Pons (tissue), 1 donor: ENCODE data around the gene SMURF1.
"Not testable (repeated sequence)": the region's sequence is repeated elsewhere in the genome, so short reads cannot be mapped to it uniquely, and the experiment has no call there.

Experiments
- DNase-seq: peaks from one replicate; pipeline ENCODE4 v3.0.0-alpha.2; 2016; ENCODE audit warnings: low spot score

The SMURF1 gene

GRCh38 chr7:99050971-99051370, 92.9 kb downstream of the SMURF1 start:
- DNase-seq = no peak

GRCh38 chr7:99047526-99048077, 96.3 kb downstream of the SMURF1 start:
- peak; percentile 11 for DNase-seq

- DNase-seq = no peak
Measured at GRCh38 chr7:99046722-99047121, 97.2 kb downstream of the SMURF1 start.

GRCh38 chr7:99046262-99046661, 97.6 kb downstream of the SMURF1 start:
- not testable (repeated sequence) for DNase-seq

GRCh38 chr7:99044858-99045257, 99.0 kb downstream of the SMURF1 start:
- DNase-seq = not testable (repeated sequence)

- DNase-seq = peak; percentile 41
Measured at GRCh38 chr7:99042957-99043356, 101.0 kb downstream of the SMURF1 start.

GRCh38 chr7:99041526-99041925, 102.4 kb downstream of the SMURF1 start:
- DNase-seq = peak; percentile 12

- DNase-seq = peak; percentile 95
Measured at GRCh38 chr7:99040104-99040958, 103.6 kb downstream of the SMURF1 start.

- no peak for DNase-seq
Measured at GRCh38 chr7:99039384-99039891, 104.5 kb downstream of the SMURF1 start.

GRCh38 chr7:99038086-99038855, 105.6 kb downstream of the SMURF1 start:
- no peak for DNase-seq

- no peak for DNase-seq
Measured at GRCh38 chr7:99037327-99037940, 106.5 kb downstream of the SMURF1 start.

- DNase-seq = peak; percentile 86
Measured at GRCh38 chr7:99036546-99037111, 107.3 kb downstream of the SMURF1 start.

- DNase-seq = no peak
Measured at GRCh38 chr7:99035723-99036545, 108.0 kb downstream of the SMURF1 start.

GRCh38 chr7:99034932-99035722, 108.8 kb downstream of the SMURF1 start:
- DNase-seq = no peak

- no peak for DNase-seq
Measured at GRCh38 chr7:99033765-99034164, 110.1 kb downstream of the SMURF1 start.

GRCh38 chr7:99032928-99033327, 111.0 kb downstream of the SMURF1 start:
- DNase-seq = no peak

GRCh38 chr7:99031496-99031895, 112.4 kb downstream of the SMURF1 start:
- no peak for DNase-seq

GRCh38 chr7:99030951-99031350, 113.0 kb downstream of the SMURF1 start:
- DNase-seq = no peak

- no peak for DNase-seq
Measured at GRCh38 chr7:99030457-99030856, 113.5 kb downstream of the SMURF1 start.
